Mammary epithelial cell (primary cell): ENCODE measurements around the gene EPB41L2.

ENCODE experiments used
- CTCF ChIP-seq, 2 donors: IDR thresholded peaks in 1 of 2; conservative IDR thresholded peaks in 1 of 2; 2 replicates each; pipeline ENCODE4 v1.5.1; 2011 to 2012; ENCODE audit warnings: inconsistent platforms in 2 of 2, low read length in 2 of 2, mild to moderate bottlenecking in 2 of 2, control low read depth in 1 of 2, low read depth in 1 of 2; ENCODE audit not compliant: insufficient read depth in 1 of 2; ENCODE audit errors: extremely low read depth in 1 of 2
- EZH2 ChIP-seq: IDR thresholded peaks from 2 replicates; pipeline ENCODE4 v1.6.1; 2012; ENCODE audit warnings: low read length, inconsistent platforms, borderline replicate concordance

DNA sequence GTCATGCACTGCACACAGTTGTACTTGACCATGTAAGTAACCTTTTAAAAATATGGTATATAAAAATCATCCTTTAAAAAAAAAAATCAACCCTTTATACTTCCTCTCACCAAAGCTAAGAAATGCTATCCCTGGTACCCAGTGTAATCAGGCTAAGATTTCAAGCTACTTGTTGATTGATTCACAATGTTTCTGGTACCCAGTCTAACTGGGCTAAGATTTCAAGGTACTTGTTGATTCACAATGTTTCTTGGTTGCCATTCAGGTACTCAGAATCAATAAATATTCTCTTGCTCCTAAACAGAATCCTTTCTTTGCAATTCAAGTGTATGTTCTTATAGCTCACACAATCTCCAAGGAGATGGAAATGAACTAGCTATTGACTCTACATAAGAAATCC, 159.4 kb downstream of the EPB41L2 start:
- TF ChIP-seq CTCF (conservative IDR thresholded peaks at IDR 0.05 in 1 of 2, IDR thresholded peaks at IDR 0.05 in 1 of 2; ENCODE audit: extremely low read depth in 1 of 2, insufficient read depth in 1 of 2, low read depth in 1 of 2, low read length in 2 of 2) (no peak), EZH2 (no peak)
